Measurements from ENCODE around the gene RASEF.

RASEF gene

DNA sequence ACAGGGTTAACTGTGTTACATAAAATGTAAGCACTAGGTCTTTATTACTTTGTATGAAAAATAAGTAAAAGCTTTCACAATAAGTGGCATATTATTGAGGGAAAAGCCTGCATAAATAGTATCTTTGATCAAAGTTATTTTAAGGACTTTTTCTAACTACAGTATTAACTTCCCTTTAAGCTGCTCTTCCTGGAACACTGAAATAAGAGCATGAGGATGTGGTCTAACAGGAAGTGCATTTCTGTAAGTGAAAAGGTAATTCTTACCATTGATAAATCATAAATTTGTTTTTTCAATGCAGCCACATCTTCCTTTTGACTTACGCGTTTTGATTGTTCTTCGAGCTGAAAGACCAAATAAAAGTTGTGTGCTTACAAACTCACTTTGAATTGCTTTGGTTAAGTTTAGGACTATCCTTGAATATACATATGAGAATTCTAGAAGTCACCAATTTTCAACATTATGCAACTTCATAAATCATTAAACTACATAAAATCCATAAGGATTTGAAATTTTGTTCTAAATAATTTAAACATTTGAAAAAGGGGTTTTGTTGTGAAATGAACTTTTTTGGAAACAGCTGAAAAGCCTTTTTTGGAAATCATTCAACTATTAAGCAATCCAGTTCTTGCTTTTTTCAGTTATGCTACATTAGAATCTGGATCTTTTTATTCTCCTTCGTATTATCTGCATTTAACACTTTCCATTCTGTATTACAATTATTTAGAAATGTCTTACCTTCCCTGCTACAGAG, 50.6 kb downstream of the RASEF start:
- no peak for DNase-seq

DNA sequence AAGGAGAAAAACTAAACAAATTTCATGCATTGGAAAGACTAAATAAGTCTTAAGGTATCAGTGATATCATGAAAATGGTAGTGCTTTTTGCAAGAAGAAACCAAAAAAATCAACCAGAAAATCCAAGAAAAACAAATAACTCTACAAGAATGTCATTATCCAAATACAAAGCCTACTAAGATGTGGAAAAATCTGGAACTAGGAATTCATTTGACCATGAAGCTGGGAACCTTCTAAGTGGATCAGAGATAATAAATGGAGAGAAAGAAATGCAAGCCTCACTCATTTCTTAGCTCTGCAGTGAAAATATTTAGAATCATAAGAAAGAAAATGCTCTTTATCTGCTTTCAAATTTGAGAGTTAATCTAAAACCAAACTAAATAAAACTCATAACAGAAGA, 51.3 kb downstream of the RASEF start:
- no peak for DNase-seq

DNA sequence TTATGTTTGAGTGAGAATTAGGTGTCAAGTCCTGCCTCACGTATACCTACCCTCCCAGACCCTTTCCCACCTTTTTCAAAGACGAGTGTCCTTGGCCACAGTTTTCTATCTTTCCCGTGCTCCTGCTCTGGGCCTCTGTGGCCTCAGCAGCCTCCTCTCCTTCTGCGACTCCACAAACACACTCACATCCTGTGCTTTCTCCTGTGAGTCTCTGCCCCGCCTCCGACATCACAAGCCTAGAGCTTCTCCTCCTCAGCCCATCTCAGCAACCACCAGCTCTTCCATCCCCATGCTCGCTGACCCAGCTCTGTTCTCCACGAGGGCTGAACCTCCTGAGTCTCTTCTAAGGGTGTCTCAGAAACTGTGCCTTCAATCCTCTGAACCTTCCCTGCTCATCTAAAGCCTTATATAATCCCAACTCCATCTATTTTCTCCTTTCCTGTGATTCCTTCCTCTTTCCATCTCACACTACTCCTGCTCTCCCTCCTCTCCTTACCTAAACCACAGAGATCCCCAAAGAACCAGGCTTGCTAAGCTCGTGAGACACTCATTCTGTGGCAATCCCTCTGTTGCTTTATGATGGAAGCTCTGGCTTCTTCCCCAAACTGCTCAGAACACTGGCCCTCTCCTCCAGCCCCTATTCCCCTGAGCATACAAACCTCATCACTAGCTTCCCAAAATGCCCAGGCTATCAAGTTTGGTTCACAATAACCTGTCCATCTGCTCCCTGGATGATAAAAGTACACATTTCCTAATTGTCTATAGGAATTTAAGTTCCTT, 55.2 kb downstream of the RASEF start:
- no peak for DNase-seq

DNA sequence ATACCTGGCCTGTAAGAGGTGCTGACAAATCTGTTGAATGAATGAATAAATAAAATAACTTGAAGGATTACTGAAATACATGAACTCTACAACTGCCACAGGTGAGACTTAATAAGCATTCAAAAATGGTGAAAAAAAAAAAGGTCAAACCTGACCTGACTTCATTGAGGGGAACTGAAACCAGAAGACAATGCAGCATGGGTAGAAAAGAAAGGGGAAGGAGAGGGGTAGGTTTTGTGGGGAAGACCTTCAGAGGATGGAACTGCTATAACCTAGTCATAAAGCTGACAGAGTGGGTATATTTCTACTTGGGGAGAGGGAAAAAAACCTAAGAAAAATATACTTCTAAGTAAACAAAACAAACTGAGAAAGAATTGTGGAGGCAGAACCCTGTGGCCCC, 56.6 kb downstream of the RASEF start:
- DNase-seq: no peak

DNA sequence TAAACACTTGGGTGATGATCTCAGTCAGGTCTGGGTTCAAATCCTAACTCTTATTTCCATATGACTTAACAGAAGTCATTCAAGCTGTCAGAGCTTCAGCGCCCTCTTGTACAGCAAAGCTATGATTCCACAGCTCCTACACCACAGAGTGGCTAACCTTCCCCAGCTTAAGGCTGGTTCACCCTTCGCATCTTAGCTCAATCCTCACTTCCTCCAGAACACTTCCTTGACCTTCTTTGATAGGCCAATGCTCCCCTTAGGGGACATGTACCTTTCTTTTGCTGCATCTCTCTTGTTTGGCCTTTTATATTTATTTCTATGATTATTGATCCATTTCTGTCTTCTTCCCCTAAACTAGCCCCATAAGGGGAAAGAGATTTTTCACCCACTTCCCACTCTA, 57.0 kb downstream of the RASEF start:
- DNase-seq: no peak

DNA sequence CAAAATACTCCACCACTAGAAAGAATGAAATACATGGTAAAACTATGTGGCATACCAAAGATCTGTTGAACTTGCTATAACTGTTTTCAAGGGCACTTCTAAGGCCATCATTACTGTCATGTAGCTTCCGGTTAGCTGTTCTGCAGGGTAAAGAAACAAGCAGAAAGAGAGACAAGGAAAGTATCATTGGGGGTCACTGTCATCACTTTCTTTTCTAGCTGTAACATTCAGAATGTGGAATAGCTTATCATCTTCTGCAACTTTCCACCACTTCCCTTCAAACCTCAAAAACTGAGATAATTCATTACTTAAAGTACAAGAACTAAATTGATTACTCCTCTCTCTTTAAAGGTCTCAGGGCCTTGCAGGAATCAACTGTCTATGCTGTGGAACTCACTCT, 57.6 kb downstream of the RASEF start:
- no peak for DNase-seq

DNA sequence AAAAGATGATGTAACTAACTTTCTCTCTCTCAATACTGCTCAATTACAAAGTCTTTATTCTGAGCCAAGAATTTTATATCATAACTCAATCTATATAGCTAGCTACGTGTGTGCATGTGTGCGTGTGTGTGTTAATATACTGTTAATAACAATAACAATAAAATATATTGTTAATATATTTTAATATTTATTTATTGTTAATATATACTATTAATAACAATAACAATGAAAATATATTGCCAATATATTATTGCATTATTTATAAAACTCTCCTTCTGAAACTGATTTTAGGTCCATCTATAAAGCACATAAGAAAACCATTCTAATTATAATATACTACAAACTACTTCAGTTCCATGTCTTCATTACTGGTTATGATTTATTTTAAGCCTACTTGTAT, 60.6 kb downstream of the RASEF start:
- no peak for DNase-seq

DNA sequence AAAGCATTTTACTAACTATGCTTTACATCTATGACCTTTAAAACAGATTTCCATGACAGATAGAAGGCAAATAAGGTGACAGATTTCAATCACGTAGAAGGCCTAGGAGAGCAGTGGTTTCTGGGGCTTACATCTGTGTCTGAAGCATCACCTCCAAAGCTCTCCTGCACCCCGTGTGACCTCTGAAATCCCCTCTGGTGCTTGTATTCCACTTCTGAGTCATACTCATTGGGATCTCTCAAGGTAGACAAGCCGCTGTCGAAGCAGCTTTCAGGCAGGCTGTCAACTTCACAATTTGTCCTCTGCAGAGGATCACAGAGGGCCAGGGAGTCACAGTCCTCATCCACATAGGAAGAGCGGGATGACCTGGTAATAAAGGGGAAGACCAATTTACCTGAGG, 62.2 kb downstream of the RASEF start:
- DNase-seq: no peak

DNA sequence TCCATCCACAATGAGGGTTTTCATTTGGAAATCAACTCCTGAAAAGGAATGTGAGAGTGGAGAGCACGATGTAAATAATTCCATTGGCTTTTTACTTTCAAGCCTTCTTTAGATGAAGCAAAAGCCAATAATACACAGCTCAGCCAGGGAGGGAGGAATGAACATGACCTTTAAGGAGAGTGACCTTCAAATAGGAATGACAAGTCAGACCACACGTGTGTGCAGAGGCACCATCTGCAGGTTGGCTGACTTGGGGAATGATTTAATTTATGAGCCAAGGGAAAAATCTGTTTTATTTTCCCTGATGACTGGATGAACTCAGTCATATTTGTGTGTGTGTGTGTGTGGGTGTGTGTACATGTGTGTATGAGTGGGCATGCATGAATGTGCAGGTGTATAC, 64.5 kb downstream of the RASEF start:
- DNase-seq: no peak

DNA sequence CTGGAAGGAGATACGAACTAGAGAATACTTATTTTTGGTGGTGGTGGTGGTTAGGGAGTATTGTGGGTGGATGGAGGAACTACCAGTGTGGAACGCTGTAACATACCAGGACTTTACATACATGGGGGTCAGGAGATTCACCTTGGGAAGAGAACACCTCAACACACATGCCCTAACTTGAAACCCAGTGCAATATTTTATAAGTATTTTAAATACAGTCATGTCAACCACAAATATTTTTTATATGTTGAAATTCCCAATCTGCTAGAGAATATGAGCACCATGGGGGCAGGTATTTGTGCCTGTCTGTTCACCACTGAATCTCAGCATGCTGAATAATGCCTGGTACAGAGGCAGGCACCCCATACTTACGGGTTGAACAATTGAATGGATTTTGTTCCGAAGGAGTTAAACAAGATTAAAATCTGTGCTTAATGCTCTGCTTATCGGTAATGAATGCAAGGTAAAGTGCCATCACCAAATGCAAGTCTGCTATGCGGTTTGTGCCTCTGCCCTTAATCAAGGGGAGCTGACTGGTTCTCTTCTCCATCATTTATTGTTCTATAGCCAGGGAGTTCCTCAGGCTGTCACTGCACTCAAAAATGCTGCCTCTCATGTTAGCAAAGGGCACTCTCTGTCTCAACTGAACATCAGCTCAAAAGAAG, 65.3 kb downstream of the RASEF start:
- no peak for DNase-seq

DNA sequence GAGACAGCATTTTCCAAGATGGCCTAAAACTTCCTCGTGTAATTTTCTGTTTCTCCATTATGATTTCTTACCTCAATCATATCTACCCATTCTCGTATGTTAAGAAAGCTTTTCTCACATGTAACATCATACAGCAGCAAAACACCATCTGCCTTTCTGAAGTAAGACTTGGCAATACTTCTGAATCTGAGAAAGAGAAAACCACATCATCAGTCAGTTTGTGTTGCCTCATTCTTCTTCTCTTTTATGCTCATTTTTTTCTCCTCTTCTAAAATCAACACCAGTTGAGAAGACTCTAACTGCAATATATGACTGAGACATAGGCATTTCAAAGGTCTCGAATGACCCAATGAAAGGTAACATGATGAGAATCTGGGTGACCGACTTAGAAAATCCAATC, 66.0 kb downstream of the RASEF start:
- no peak for DNase-seq

DNA sequence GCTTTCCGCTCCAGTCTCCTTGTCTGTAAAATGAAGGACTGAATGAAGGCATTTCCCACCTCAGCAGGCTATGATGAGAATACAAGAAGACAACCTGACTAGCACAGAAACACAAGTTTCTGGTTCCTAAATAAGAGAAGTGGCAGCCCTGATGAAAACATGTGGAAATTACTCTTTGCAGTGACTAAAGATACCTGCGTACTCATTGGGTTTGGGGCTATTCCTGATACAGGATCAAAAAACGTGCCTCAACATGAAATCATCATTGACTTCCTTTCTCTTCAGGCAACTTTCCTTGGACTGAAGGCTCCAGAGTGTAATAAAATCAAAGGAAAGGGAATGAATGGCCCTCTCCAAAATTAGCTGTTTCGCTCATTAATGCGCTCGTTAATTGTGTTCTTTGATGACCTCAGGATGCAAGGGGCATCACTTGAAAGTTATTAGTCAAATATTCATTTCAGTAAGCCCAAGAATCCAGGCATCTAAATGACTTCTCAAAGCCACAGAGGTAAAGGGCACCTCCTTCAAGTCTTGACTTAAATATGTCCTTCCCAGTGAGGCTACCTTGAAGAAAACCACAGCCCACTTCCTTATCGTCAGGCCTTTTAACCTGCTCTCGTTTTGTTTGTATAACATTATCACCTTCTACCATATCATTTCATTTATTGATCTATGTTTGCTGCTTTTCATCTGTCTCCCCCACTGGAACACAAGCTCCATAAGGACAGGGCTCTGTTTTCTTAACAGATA, 68.9 kb downstream of the RASEF start:
- DNase-seq: no peak

DNA sequence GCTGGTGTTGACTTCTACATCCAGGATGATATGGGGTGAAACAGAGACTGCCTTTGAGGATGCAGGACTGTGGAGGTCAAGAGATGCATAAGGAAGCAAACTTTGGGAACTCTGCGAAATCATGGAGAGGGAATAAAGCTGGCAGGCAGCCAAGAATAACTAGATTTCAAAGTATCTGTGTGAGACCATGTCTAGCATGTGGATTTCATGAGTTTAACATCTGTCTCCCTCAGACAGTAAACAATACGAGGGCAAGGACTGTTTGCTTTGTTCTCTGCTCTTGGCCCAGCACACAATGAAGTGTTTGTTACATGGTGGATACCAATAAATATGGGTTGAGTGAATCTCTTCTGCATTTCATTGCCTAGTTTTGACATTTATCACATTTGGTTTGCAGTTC, 71.3 kb downstream of the RASEF start:
- DNase-seq: no peak

DNA sequence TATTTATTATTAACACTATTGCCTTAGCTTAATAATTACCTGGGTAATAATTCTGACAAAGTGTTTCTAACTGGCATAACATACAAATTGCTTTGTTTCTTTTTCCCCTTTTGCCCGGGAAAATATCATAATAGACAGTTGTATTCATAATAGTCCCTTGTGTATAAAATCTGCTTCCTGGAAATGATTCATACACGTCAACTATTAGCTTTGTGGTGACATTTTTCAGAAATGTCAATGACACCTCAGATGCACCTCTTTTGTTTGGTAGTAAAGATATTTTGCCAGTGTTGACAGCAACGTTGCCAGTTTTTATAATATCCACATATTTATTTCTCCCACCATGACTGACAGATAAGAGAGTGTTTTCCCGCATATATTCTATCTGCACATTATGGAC, 73.0 kb downstream of the RASEF start:
- DNase-seq: no peak

DNA sequence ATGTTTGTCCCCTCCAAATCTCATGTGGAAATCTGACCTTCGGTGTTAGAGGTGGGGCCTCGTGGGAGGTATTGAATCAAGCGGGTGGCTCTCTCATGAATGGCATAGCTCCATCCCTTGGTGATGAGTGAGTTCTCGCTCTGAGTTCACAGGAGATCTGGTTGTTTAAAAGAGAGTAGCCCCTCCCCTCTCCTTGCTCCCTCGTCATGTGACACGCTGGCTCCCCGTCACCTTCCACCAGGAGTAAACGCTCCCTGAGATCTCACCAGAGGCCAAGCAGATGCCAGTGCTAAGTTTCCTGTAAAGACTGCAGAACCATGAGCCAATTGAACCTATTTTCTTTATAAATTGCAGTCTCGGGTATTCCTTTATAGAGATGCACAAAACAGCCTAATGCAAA, 74.5 kb downstream of the RASEF start:
- no peak for DNase-seq

DNA sequence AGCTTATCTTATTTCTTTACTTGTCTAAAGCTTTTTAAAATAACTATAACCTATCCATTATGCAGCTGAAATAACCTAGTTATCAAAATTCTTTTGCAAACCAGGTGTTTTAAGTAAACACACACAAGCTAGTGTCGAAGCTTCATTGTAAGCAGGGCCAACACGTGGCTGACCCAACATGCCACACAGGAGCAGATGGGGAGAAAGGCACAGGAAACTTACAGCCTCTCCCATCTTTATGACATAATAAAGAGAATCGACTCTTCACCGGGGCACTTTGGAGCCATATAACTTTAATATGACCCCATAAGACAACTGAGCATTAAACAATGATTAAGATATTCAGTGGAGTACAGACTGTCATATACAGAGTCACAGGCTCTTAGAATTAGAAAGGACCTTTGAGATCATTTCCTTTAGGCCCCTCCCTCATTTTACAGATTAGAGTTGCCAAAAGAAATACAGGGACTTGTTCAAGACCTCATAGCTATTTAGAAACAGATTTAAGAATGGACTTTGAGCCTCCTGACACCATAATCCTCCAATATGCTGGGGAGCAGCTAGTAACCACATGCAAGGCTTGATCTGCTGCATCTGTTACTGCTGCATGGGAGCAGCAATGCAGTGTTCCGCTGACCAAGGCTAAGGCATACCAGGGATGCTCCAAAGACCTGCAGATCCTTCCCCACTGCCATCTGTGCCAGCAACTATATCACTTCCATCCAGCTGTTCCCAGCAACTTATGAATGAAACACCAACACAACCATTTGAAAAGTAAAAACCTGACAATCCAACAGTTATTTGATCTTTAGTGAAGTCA, 75.4 kb downstream of the RASEF start:
- no peak for DNase-seq

DNA sequence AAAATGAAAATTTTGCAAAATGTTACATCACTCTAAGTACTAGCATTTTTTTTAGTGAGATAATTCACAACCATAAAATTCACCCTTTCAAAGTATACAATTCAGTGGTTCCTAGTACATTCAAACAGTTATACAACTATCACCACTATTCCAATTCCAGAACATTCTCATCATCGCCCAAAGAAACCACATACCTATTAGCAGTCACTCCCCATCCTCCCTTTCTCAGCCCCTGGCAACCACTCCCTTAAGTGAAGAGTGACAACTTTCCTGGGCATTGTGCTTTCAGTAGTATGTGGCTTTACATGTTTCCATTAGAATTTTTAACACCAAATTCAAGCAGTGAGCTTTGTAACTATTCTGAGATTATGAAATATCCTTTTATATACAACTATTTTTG, 81.4 kb downstream of the RASEF start:
- DNase-seq: no peak

DNA sequence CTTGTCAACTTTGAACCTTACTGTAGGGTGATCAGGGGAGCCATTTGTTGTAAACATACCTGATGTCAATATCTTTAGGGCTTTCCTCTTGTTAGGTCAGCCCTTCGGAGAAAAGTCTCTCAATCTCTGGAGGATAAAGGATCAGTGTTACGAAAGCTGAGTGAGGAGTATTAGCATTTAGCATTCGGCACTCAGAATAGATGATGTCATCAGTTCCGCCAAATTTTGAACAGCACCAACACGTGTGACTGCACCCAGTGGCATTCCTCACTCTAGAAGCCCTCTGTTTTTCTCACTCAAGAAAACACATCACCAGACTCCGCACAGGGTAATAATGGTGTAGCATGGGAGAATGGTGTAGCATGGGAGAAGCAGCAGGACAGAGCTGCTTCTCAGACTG, 87.8 kb downstream of the RASEF start:
- no peak for DNase-seq

DNA sequence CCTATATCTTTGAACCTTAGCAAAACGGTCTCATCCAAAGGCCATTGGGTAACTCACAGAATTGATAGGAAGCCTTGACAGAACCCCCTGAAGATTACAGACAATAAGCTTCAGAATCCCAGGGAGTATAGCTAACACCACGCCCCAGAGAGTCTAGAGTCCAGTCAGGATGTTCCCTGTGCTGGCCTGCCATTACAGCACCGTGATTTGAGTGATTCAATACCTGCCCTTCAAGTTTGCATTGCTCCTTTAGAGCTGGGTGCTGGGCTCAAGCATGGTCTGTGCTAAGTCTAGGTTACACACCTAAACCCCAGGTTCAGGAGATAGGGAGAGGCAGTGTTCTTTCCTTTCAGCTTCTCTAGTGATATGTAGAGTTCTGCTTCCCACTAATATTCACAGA, 90.5 kb downstream of the RASEF start:
- no peak for DNase-seq

DNA sequence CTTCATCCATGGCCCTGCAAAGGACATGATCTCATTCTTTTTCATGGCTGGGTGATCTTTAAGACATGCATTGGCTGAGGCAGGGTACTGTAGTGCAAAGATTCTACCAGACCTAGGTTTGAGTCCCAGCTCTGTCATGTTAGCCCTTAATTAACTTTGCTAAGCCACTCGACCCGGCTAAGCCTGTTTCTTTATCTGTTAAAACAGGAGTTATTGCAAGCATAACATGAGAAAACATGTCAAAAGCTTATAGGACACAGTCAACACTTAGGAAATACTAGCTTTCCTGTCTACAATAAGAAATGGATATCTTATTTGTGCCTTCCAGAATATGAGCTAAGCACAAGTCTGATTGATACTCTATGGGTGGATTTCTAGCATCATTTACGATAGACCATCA, 92.6 kb downstream of the RASEF start:
- no peak for DNase-seq

DNA sequence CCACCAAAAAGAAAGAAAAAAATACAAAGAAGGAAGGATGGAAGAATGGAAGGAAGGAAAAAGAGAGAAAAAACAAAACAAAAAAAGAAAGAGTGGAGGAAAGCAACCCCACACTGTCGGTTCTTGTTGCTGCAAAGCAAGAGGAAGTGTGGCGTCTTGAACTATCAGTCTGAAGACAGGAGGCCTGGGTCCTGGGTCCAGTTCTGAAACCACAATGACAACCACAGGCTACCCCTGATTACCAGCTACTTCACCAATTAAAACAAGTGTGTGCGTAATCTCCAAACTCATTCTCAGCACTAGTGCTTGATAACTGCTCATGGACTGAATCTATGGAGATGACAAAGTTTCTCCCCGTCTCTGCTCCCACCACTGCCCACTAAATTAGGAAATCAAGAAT, 93.7 kb downstream of the RASEF start:
- no peak for DNase-seq

DNA sequence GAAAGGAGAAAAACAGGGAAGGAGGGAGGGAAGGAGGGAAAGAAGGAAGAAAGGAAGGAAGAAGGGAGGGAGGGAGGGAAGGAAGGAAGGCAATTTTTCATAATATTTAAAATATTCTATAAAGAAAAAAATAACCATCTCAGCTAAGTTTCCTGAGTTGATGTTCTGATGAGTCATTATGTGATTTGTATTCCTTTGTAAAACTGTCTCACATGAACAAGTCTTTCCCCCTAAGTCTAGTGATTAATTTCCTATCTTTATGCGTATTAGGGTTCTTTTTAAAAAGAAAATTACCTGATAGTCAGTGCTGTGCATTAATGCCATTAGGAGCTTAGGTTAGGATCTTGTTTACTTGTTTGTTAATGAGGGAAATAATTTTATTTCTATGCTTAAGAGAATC, 94.1 kb downstream of the RASEF start:
- no peak for DNase-seq

DNA sequence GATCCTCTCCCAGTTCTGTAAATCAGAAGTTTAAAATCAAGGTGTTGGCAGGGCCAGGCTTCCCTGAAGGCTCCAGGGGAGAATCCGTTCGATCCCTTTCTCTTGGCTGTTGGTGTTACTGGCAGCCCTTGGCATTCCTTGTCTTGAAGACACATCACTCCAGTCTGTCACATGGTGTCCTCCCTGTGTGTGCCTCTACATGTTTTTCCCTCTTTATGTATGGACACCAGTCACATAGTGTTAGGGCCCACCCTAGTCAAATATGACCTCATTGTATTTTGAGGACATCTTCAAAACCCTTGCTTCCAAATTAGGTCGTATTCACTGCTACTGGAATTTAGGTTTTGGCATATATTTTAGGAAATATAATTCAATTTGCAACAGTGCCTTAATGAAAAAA, 94.6 kb downstream of the RASEF start:
- no peak for DNase-seq

All from stimulated activated CD4-positive, alpha-beta T cell treated with anti-CD3 and anti-CD28 coated beads, Interleukin-2, amount 100 ng/mL, for 48 hours (primary cell).